Pons (tissue), 1 donor: ENCODE measurements around the gene UBE2S.

Source experiments
- DNase-seq: peaks from one replicate; pipeline ENCODE4 v3.0.0-alpha.2; 2016; ENCODE audit warnings: low spot score

The UBE2S gene

DNA sequence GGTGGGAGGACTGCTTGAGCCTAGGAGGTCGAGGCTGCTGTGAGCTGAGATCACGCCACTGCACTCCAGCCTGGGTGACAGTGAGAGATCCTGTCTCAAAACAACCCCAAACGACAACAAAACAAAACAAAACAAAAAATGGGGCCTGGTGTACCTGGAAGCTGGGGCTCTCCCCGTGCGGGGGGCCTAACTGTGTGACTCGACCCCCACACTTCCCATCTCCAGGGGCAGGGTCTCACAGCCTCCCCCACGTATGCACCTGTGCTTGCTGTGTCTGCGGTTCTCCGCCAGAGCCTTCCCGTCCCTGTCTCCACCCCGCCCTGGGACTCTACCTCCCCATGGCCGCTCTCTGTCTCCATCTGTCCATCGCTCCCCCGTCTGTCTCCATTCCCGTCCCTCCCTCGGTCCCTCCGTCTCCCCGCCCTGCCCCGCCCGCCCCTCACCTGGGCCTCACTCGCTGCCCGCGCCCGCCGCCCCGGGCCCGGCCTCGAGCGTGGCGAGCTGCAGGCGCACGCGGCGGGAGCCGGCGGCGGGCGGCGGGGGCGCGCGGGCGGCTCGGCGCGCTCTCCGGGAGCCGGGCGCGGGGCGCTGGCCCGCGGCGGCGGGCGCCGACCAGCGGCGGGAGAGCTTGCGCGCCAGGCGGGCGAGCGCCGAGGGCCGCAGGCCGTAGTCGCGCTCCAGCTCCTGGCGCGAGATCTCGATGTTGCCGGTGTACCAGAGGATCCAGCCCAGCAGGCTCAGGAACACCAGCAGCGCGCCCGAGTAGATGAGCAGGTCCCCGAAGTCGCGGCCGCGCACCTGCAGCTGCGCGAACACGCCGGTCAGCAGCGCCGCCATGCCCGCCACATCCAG lies 24.1 kb downstream of the UBE2S start:
- DNase-seq = no peak

DNA sequence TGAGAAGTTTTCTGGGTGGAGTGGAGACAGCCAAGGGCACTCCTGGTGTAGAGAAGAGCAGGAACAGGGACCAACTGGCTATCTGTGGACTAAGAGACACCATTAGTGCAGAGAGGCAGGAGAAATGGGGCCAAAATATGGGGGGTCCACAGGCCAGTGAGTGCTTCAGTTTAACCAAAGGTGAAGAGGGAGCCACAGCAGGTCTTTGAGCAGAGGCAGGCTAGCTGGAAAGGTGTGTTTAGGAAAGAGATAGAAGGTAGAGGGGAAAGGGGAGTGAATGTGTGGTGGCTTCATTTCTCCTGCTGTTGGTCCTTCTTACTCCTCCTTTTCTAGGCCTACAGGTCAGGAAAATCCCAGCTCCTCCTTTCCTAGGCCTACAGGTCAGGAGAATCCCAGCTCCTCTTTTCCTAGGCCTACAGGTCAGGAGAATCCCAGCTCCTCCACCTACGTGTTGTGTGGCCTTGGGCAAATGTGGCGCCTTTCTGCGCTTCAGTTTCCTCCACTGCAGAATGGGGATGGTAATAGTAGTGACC lies 25.0 kb downstream of the UBE2S start:
- DNase-seq = no peak

DNA sequence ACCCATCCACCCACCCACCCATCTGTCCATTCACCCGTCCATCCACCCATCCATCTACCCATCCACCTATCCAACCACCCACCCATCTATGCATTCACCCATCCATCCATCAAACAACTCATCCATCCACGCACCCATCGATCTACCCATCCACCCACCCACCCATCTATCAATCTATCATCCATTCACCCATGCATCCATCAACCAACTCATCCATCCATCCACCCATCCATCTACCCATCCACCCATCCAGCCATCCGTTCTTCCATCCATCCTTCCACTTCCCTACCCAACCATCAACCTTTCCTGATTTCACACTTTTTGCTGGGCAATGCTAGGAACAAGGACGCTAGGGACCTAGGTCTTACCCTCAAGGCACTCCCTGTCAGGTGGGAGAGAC lies 25.6 kb downstream of the UBE2S start:
- no peak for DNase-seq

DNA sequence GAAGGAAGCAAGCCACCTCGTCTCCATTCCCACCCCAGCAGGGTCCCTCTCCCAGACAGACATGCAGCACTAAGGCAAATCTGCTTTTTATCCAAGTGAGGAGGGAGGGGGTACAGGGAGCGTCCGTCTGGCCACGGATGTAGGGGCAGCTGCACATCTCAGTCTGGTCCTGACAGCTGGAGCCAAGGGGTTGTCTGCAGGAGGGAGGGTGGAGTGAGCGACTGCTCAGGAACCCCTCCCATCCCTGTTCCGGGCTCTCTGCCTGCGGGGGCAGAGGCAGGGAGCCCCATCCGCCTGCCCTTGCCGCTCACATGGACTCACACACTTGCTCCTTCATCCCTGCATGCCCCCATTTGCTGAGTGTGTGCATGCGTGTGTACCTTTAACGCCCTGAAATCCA lies 28.4 kb downstream of the UBE2S start:
- DNase-seq = no peak

DNA sequence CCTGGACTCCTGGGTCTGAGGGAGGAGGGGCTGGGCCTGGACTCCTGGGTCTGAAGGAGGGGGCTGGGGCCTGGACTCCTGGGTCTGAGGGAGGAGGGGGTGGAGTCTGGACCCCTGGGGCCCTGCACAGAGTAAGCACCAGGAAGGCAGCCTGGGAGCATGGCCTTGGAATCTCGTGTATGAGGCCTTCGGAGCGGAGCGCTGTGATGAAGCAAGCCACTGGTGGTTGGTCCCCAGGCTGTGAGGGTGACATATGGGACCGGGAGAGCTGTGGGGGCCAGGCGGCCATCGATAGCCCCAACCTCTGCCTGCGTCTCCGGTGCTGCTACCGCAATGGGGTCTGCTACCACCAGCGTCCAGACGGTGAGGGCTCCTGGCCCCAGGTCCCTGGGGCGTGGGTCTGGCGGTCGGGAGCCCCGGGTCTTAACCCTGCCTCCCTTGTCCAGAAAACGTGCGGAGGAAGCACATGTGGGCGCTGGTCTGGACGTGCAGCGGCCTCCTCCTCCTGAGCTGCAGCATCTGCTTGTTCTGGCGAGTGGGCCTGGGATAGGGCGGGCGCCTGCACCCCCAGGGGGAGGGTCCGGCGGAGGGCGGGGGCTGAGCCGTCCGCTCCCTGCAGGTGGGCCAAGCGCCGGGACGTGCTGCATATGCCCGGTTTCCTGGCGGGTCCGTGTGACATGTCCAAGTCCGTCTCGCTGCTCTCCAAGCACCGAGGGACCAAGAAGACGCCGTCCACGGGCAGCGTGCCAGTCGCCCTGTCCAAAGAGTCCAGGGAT lies 30.0 kb downstream of the UBE2S start:
- no peak for DNase-seq

DNA sequence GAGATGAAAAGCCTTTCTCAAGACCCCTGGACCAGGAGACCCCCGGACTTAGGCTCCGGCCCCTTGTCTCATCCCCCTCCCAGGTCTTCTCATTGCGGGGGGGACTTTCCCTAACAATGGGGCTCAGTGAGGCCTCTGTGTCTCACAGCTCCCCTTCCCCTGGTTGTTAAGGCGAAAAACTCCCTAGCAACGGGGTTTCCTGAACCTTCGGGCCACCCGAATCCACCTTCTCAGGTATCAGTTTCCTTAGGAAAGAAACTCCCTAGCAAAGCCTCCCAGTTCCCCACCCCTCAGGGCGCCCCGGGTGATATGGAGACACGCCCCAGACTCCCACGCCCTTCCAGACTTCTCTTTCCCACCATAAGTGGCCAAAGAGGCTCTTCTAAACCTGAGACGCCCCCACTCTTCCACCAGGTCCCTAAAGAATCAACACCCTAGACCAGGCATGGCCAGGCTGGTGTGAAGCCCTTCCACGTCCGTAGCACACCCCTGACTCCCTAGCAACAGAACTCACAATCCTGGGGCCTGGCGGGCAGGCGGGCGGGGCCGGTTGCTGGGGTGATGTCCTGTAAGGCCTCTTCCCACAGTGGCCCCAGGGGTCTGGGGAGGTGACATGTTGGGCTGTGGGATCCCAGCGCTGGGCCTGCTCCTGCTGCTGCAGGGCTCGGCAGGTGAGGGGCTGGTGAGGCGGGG lies 31.2 kb downstream of the UBE2S start, which contains the start of gene TMEM190:
TMEM190 (plus strand) TSS at position 586 of the 693 bp plus-strand sequence; CDS start at position 614, 28 bp downstream.
- no peak for DNase-seq

DNA sequence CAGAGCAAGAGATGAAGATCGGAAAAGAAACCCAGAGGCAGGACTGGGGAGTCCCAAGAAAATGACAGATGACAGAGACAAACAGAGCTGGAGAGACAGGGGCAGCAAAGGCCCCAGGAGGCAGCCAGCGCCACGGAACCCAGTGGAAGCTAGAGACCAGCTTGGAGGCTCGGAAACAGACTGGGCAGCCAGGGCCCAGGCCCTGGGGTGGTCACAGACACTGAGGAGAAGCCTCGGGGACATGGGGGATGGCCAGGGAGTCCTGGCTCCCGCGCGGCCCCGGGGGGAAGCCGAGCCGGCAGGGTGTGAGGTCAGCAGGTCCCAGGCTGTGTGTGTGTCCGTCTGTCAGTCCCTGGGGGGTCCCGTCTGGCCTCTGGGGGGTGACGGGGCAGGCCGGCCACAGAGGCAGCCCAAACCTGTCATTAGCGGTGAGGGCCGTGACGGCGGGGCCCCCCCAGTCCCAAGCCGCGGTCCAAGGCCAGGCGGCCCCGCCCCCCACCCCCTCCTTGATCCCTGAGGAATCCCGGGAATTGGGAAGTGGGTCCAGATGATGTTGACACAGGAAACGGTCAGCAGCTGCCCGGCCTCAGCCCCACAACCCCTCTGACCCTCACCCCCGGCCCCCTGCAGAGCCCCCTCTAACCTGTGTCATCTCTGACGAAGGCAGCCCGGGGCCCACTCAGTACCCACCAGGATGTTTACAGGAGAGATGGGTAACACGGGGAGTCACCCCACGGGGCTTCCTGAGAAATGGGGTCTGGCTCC lies 33.4 kb downstream of the UBE2S start:
- DNase-seq = no peak

DNA sequence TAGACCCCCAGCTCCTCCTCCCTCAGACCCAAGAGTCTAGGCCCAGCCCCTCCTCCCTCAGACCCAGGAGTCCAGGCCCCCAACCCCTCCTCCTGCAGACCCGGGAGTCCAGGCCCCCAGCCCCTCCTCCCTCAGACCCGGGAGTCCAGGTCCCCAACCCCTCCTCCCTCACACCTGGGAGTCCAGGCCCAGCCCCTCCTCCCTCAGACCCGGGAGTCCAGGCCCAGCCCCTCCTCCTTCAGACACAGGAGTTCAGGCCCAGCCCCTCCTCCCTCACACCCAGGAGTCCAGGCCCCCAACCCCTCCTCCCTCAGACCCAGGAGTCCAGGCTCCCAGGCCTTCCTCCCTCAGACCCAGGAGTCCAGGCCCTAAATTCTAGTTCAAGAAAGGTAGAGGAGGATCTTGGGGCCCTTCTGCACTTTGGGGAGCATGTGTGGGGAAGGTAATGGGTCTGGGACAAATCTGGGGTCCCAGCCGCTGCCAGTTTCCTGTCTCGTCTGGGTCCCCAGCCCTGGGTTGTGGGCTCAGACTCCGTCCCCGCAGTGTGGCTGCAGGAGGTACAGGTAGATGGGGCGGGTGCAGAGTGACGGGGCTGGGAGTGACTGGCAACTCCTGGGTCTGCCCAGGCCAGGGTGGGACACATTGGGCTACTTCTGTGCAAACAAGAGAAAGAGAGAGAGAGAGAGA lies 34.1 kb downstream of the UBE2S start:
- DNase-seq = no peak

DNA sequence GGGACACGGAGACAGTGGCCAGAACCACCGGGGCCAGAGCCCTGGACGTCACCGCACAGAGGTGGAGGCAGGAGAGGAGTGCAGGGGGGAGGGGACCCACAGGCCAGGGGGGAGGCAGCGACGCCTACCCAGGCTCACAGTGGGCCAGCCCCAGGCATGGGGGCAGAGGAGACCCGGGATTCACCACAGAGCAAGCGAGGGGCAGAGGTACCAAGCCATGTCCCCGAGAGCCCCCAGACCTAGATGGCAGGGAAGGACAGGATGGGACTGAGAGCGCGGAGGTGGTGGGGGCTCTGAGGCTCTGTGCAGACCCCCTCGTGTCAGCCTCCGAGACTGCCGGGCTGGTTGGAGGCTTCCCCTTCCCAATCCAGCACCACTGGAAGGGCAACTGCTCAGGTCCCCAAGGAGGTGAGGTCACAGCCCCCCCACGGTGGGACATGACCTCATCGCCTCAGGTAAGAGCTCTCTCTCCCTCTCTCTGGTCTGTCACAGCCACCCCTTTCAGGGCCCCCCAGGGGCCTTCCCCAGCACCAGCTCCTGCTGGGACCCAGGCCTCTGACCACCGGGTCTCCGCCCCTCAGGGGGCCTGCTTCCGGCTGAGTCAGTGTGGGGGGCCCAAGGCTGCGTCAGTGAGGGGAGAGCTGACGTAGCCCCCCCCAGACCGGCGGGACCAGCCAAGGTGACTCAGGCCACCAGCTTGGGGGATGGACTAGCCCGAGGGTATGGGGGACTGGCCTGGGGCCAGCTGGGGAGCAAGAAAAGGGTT lies 35.1 kb downstream of the UBE2S start:
- no peak for DNase-seq

DNA sequence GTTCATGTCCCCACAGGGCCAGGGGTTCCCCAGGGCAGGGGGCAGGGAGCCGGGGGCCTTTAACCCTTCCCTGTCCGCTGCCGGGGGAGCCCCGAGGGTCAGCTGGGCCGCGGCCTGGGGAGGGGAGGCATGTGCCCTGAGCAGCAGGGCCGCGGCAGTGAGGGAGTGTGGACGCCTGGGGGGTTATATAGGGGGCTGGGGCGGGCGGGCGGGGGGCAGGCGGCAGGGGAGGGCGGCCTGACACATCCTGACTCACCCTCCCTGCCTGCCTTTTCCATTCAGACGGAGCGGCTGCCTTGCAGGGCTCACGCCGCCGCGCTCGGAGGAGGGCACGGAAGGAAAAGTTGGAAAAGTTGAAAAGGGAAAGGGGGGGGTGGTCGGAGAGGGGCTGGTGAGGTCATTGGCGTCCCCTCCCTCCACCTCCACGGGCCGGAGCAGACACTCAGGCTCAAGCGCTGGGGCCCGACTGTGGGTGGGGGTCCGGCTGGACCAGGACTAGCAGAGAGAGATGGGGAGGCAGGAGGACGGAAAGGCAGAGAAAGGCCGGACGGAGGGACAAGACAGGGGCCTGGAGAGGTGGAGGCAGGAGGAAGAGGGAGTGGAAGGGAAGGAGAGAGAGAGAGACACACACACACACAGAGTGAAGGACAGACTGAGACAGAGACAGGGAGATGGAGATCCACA lies 37.1 kb downstream of the UBE2S start, which contains the start of gene IL11:
IL11 (minus strand) TSS at position 159 of the 684 bp plus-strand sequence; CDS start at position 6, 153 bp downstream.
- DNase-seq = no peak

DNA sequence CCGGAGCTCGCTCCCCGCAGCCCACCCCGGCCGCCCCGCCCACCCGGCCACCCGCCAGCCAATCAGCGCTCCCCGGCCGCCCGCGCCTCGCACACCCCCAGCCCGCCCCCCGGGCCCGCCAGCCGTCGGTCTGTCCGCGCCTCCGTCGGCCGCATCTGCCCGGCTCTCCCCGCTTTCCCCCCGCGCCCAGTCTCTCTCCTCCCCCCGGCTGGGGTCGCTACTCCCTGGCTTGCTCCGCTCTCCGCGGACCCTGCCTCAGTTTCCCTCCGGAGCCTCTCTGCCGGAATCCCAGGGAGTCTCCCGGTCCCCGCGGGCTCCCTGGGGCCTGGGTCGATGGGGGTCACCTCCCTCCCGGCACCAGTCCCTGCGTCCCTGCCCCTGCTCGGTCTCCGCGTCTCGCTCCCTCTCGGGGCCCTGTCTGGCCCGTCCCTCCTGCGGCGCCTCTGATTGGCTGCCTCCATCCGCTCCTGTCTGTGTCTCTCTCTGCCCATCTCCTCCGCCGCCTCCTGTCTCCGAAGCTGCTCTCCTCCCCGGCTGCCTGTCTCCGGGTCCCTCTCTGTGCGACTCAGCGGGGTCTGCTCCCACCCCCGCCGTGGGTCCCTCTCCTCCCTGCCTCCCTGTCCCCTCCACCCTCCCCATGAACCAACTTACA lies 37.8 kb downstream of the UBE2S start:
- DNase-seq = no peak

DNA sequence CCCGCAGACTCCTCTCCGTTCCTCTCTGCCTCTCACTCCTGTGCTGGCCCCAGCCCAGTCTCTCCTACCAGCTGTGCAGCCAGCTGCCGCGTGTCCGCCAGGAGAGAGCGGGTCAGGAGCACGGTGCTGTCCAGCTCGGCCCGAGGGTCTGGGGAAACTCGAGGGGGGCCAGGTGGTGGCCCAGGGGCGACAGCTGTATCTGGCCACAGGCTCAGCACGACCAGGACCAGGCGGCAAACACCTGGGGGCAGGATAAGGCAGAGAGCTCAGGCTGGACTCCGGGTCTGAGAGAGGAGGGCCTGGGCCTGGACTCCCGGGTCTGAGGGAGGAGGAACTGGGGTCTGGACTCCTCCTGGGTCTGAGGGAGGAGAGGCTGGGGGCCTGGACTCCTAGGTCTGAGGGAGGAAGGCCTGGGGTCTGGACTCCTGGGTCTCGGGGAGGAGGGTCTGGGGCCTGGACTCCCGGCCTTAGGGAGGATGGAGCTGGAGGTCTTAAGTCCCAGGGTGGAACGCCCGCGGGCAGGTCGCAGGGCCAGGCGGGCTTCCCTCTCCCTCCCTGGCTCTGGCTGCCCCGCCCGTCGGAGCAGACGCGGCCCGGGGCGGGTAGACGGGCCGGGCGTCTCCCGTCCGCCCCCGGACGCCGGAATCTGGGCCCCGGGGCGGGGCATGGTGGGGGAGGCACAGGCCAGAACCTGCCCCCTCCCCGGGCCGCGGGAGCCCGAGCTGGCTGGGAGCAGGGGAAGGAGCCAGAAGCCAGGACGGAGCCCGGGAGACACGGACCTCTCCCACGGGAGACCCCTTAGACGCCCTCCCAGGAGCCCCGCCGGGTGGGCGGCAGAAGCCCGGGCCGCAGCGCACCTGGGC lies 38.7 kb downstream of the UBE2S start:
- no peak for DNase-seq

DNA sequence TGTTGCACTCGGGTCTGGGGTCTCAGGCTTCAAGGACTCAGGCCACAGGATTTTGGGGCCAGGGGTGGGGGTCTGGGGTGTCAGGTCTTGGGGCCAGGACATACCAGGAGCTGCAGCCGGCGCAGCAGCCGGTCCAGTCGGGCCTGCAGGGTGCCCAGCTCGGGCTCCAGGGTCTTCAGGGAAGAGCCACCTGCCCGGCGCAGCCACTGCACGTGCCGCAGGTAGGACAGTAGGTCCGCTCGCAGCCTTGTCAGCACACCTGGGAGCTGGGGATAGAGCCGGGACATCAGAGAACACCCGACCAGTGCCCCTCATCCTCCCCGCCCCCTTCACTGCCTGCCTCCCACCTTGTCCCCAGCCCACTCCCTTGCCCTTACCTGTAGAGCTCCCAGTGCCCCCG lies 39.5 kb downstream of the UBE2S start:
- no peak for DNase-seq

DNA sequence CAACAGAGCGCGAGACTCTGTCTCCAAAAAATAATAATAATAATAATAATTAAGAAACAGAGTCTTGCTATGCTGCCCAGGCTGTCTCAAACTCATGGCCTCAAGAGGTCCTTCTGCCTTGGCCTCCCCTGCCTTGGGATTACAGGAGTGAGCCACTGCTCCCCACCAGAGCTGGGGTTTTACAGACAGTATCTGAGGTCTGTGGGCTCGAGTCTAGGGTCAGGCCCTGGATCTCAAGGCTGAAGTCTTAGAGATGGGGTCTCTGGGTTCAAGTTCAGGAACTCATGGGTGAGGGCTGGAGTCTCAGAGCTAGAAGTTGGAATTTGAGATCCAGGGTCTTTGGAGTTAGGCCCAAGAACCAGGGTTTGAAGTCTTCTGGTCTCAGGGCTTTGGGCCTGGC lies 40.8 kb downstream of the UBE2S start:
- DNase-seq = no peak

DNA sequence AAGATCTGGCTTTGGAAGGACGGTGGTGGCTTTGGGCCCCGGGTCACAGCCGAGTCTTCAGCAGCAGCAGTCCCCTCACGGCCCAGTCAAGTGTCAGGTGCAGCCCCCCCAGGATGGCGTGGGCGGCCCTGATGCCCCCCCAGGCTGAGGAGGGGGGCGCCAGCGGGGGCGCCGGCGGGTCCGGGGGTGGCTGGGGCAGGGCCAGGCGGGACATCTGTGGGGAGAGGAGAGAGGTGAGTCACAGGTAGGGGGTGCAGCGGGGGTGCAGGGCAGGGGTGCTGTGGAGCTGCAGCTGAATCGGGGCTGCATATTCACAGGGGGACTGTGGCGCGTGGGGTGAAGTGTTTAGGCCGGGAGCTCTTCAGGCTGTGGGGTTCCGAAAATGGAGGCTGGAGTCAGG lies 41.6 kb downstream of the UBE2S start:
- no peak for DNase-seq

DNA sequence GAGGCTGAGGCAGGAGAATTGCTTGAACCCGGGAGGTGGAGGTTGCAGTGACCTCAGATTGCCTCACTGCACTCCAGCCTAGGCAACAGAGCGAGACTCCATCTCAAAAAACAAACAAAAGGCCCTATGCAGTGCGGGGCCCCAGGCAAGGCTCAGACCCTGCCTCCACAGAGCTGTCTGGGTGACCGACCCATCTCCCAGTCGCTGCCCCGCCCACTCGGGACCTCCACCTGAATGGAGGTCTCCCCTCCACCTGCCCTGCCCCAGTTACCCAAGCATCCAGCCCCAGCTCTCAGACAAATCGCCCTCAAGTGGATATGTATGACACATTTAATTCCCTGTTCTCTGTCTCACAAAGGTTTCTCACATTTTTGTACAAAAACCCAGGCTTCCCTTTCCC lies 42.3 kb downstream of the UBE2S start:
- no peak for DNase-seq

DNA sequence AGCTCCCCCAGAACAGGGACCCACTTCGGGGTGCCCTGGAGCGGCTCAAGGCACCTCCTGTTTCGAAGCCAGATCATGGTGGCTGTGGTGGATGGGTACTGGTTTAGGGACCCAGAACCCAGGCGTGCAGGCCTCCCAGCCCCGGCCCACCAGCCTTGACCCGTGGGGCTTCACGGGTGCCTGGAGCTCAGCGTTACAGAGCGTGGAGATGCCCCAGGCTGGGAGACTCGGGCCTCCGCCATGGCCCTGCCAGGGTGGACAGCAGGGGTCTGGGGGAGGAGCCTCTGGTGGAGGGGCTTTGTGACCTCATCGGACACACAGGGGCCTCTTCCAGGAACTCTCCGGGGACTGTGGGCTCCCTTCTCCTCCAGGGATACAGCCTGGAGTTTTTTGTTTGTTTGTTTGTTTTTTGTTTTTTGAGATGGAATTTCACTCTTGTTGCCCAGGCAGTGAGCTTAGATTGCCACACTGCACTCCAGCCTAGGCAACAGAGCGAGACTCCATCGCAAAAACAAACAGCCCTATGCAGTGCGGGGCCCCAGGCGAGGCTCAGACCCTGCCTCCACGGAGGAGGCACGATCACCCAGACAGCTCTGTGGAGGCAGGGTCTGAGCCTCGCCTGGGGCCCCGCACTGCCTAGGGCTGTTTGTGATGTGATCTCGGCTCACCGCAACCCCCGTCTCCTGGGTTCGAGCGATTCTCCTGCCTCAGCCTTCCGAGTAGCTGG lies 44.4 kb downstream of the UBE2S start, which contains the start of gene GARIN5B:
GARIN5B (minus strand) TSS at position 271 of the 727 bp plus-strand sequence; CDS start at position 77, 194 bp downstream.
- DNase-seq = no peak
